Erythroblast (primary cell): ENCODE results near the gene GUK1.

ENCODE experiments used
- GATA1 ChIP-seq: IDR thresholded peaks from 2 replicates; pipeline ENCODE4 v1.6.1; 2011; ENCODE audit warnings: low read depth, mild to moderate bottlenecking, control low read depth, low read length, moderate library complexity
- POLR2A ChIP-seq: IDR thresholded peaks from 2 replicates; pipeline ENCODE4 v1.6.1; 2011; ENCODE audit warnings: mild to moderate bottlenecking, low read length

GRCh38 chr1:228097333-228098081, 42.6 kb upstream of the GUK1 start:
- no peak for TF ChIP-seq POLR2A
- TF ChIP-seq GATA1 = no peak
